GM12878 (cell line): ENCODE measurements around the gene CNTNAP2. TPM values are rescaled to one million over a fixed set of nuclear protein-coding genes. Genes with fewer than 3 reads are reported as not detected.

Experiments used
- ATAC-seq: fragments of 200-7000 bp; cut with Tn5 transposase; 3 replicates; pipeline ENCODE4 v1.9.1; 2020; ENCODE audit warnings: mild to moderate bottlenecking, moderate library complexity
- BruUV-seq: library from RNA; stranded (reverse); fragments of 400-500 nt; replicated peaks from 2 replicates; lab custom pipeline; 2021; lab: Mats Ljungman, UMichigan
- CTCF ChIA-PET: fragments of 300-600 bp; sonication (Branson Sonifier 250); formaldehyde crosslinking; extraction: SDS; loops from one replicate; lab custom pipeline; 2021; ENCODE audit warnings: inconsistent platforms; lab: Yijun Ruan, JAX
- POLR2A ChIA-PET: fragments of 350-600 bp; formaldehyde crosslinking; extraction: SDS; loops from one replicate; lab custom pipeline; 2021; ENCODE audit warnings: inconsistent platforms; lab: Charles Lee
- RAD21 ChIA-PET: fragments of 300-600 bp; sonication (Branson Sonifier 250); formaldehyde crosslinking; loops from one replicate; lab custom pipeline; 2023; ENCODE audit warnings: antibody characterized with exemption; ENCODE audit not compliant: unreplicated experiment; lab: Charles Lee
- SMC1A ChIA-PET: fragments of 300-600 bp; sonication (Branson Sonifier 250); formaldehyde crosslinking; loops from one replicate; lab custom pipeline; 2023; ENCODE audit not compliant: unreplicated experiment, uncharacterized antibody; lab: Charles Lee
- DNase-seq: peaks from one replicate; pipeline ENCODE4 v3.0.0-alpha.2; 2011; ENCODE audit warnings: low read depth, low spot score
- FAIRE-seq: peaks from 3 replicates; lab custom pipeline; 2011; peaks lifted over from hg19 to GRCh38; lab: Jason Lieb, UNC
- H2AFZ ChIP-seq: 2 replicates; pipeline ENCODE4 v1.6.0; 2011; ENCODE audit warnings: low read depth, low read length, control low read depth; ENCODE audit not compliant: control insufficient read depth
- H3K27ac ChIP-seq: 2 replicates; pipeline ENCODE4 v1.5.1; 2011; ENCODE audit warnings: control low read depth; ENCODE audit not compliant: control insufficient read depth, insufficient read depth
- H3K27me3 ChIP-seq, 2 experiments: replicated peaks in 1 of 2; 2 replicates each; pipeline versions ENCODE4 v1.6.0 to v1.6.1; 2011; ENCODE audit warnings: low read length in 1 of 2; ENCODE audit not compliant: control insufficient read depth in 2 of 2, insufficient read depth in 2 of 2
- H3K36me3 ChIP-seq, 2 experiments: 2 replicates each; pipeline ENCODE4 v1.5.1; 2011; ENCODE audit warnings: low read length in 1 of 2; ENCODE audit not compliant: control insufficient read depth in 2 of 2, insufficient read depth in 2 of 2
- H3K4me1 ChIP-seq: 2 replicates; pipeline ENCODE4 v1.6.1; 2011; ENCODE audit warnings: mild to moderate bottlenecking, low read length, moderate library complexity, mixed read lengths; ENCODE audit not compliant: control insufficient read depth, insufficient read depth
- H3K4me2 ChIP-seq: 2 replicates; pipeline ENCODE4 v1.6.0; 2011; ENCODE audit warnings: control low read depth; ENCODE audit not compliant: control insufficient read depth, insufficient read depth
- H3K4me3 ChIP-seq: fragments of 200-600 bp; sonication (generic); 2 replicates; pipeline ENCODE4 v1.5.1; 2016
- H3K79me2 ChIP-seq: 2 replicates; pipeline ENCODE4 v1.6.0; 2011; ENCODE audit warnings: low read length; ENCODE audit not compliant: control insufficient read depth, insufficient read depth
- H3K9ac ChIP-seq: 2 replicates; pipeline ENCODE4 v1.8.0; 2011; ENCODE audit warnings: low read length, control low read depth, mixed read lengths; ENCODE audit not compliant: control insufficient read depth, insufficient read depth
- H3K9me3 ChIP-seq: replicated peaks from 3 replicates; pipeline ENCODE4 v1.5.1; 2011; ENCODE audit warnings: mild to moderate bottlenecking, low read length; ENCODE audit not compliant: control insufficient read depth, insufficient read depth
- H4K20me1 ChIP-seq: 2 replicates; pipeline ENCODE4 v1.6.0; 2011; ENCODE audit not compliant: control insufficient read depth, insufficient read depth
- CHD4 ChIP-seq: fragments of 200-600 bp; sonication (generic); IDR thresholded peaks from 2 replicates; pipeline ENCODE4 v1.6.1; 2016; ENCODE audit warnings: mild to moderate bottlenecking
- CUX1 ChIP-seq: IDR thresholded peaks from 2 replicates; pipeline ENCODE4 v1.6.1; 2012; ENCODE audit warnings: improper control_type of control experiment, low read depth, low read length; ENCODE audit not compliant: insufficient replicate concordance
- GABPA ChIP-seq: IDR thresholded peaks from 2 replicates; pipeline ENCODE4 v1.6.1; 2014; ENCODE audit warnings: antibody characterized with exemption, low read depth, mild to moderate bottlenecking, inconsistent platforms
- HDAC6 ChIP-seq: fragments of 200-600 bp; sonication (generic); IDR thresholded peaks from one replicate; pipeline ENCODE4 v1.8.0; 2017; ENCODE audit warnings: antibody characterized with exemption; ENCODE audit not compliant: unreplicated experiment
- IKZF1 ChIP-seq: fragments of 450-650 bp; conservative IDR thresholded peaks from 2 replicates; pipeline ENCODE4 v1.6.1; 2017; ENCODE audit warnings: antibody characterized with exemption, mild to moderate bottlenecking
- NKRF ChIP-seq: fragments of 450-650 bp; conservative IDR thresholded peaks from 2 replicates; pipeline ENCODE4 v1.6.1; 2017; ENCODE audit warnings: mild to moderate bottlenecking, moderate library complexity
- NR2C2 ChIP-seq: IDR thresholded peaks from 2 replicates; pipeline ENCODE4 v1.6.1; 2011; ENCODE audit warnings: borderline replicate concordance, low read depth; ENCODE audit not compliant: control insufficient read depth, insufficient read length
- RBBP5 ChIP-seq: fragments of 200-600 bp; sonication (generic); conservative IDR thresholded peaks from 2 replicates; pipeline ENCODE4 v1.6.1; 2016
- SMARCA5 ChIP-seq: fragments of 450-650 bp; IDR thresholded peaks from 2 replicates; pipeline ENCODE4 v1.6.1; 2017; ENCODE audit warnings: mild to moderate bottlenecking
- SRF ChIP-seq, 2 experiments: IDR thresholded peaks; 2 replicates each; pipeline ENCODE4 v1.6.1; 2011; ENCODE audit warnings: low read depth in 2 of 2, low read length in 2 of 2, mild to moderate bottlenecking in 1 of 2, moderate library complexity in 1 of 2
- ZBTB33 ChIP-seq: fragments of 450-650 bp; IDR thresholded peaks from 2 replicates; pipeline ENCODE4 v1.6.1; 2017; ENCODE audit warnings: mild to moderate bottlenecking
- ZNF687 ChIP-seq: fragments of 450-650 bp; IDR thresholded peaks from 2 replicates; pipeline ENCODE4 v1.6.1; 2017; ENCODE audit warnings: mild to moderate bottlenecking, moderate library complexity
- WGBS: methylation state at CpG from one replicate; pipeline ENCODE4 v1.1.6; 2016; ENCODE audit warnings: low lambda C conversion rate; ENCODE audit not compliant: insufficient replicate concordance, insufficient coverage; ENCODE audit errors: missing lambda C conversion rate; 5-methylcytosine and 5-hydroxymethylcytosine counted together
- in situ Hi-C: fragments of 300-500 bp; cut with MboI; formaldehyde crosslinking; loops from 9 replicates; pipeline ENCODE4 v1.14.3; 2018; ENCODE audit warnings: mixed read lengths
- intact Hi-C: fragments of 100-400 bp; cut with micrococcal nuclease; formaldehyde crosslinking; loops from one replicate; pipeline ENCODE4 v1.14.2; 2022; ENCODE audit not compliant: unreplicated experiment
- polyA plus RNA-seq, 11 experiments: library from polyadenylated mRNA; depleted of rRNA in 4 of 11; unstranded in 6 of 11; stranded (reverse) in 5 of 11; fragments of >200 nt; fragmentation: Nextera tagmentation in 4 of 11; fragmentation: Illumina TruSeq in 1 of 11; extraction: Ambion mirVana in 4 of 11; extraction: Trizol in 1 of 11; gene quantifications; 1 replicate in 1 of 11; 2 replicates in 10 of 11; pipeline versions ENCODE4 v1.2.1 to v1.2.3, GENCODE V29; 2011 to 2016; ENCODE audit warnings: inconsistent platforms in 2 of 11, missing spikeins in 2 of 11, low read depth in 1 of 11
- total RNA-seq, 4 experiments: library from RNA; depleted of rRNA in 3 of 4; stranded (reverse); fragments of >200 nt in 3 of 4; fragmentation: Illumina TruSeq in 1 of 4; extraction: Trizol in 1 of 4; gene quantifications; 2 replicates each; pipeline versions ENCODE4 v1.2.1 to v1.2.3, GENCODE V29; 2013 to 2021

Gene CNTNAP2
- total and polyA plus RNA-seq, 10 of the 15 experiments (the other 5 are each of a cell fraction or from before 2014, with no cell fraction given): 0.03 to 0.08 (median 0.03) TPM; not detected in 7

- intact Hi-C loops: no loop called here
- no peaks in the 10 kb centered on the region for H3K4me1 ChIP-seq
- ChIA-PET POLR2A (no interaction called here), RAD21 (no interaction called here), CTCF (no interaction called here), SMC1A (no interaction called here)
- H3K27me3 ChIP-seq: no peaks in the 10 kb centered on the region
- H3K4me3 ChIP-seq: no peak overlapping the region
- no peaks in the 10 kb centered on the region for H3K36me3 ChIP-seq
- no peaks in the 10 kb centered on the region for H3K79me2 ChIP-seq
- H4K20me1 ChIP-seq: no peaks in the 10 kb centered on the region
- no peak overlapping the region for H2AFZ ChIP-seq
- ATAC-seq: no peak
- H3K4me2 ChIP-seq: no peak overlapping the region
- H3K27ac ChIP-seq: no peak overlapping the region
- no peak for DNase-seq
- BruUV-seq: no TSS peak
- 67% methylated on average over 5 of the region's 5 CpGs for WGBS
- no peak overlapping the region for H3K9ac ChIP-seq
- no peaks in the 10 kb centered on the region for H3K9me3 ChIP-seq
- in situ Hi-C loops: no loop called here
- FAIRE-seq: no peak
- no peak for TF ChIP-seq HDAC6
- TF ChIP-seq IKZF1: no peak
- no peak for TF ChIP-seq RBBP5
- no peak for TF ChIP-seq SMARCA5
- no peak for TF ChIP-seq NR2C2
- no peak for TF ChIP-seq CUX1
- no peak for TF ChIP-seq ZNF687
- TF ChIP-seq CHD4: no peak
- TF ChIP-seq SRF (IDR thresholded peaks at IDR 0.05; ENCODE audit: low read depth in 2 of 2, low read length in 2 of 2): no peak
- TF ChIP-seq NKRF: no peak
- TF ChIP-seq ZBTB33: no peak
- no peak for TF ChIP-seq GABPA
Measured at GRCh38 chr7:148362541-148362940, 2245.9 kb downstream of the CNTNAP2 start.
